BJ (cell line): Measurements from ENCODE around the gene MCC. TPM values are rescaled to one million over a fixed set of nuclear protein-coding genes. Genes with fewer than 3 reads are reported as not detected.
A peak's percentile ranks its signal among the peaks of the same experiment; 100 is the strongest.

Experiments used
- CTCF ChIA-PET: fragments of 350-600 bp; formaldehyde crosslinking; extraction: SDS; loops from one replicate; lab custom pipeline; 2021; ENCODE audit warnings: antibody characterized with exemption, inconsistent platforms; lab: Yijun Ruan, JAX
- POLR2A ChIA-PET: fragments of 300-600 bp; sonication (Branson Sonifier 250); formaldehyde crosslinking; extraction: SDS; loops from one replicate; lab custom pipeline; 2021; ENCODE audit warnings: antibody characterized with exemption; lab: Charles Lee
- DNase-seq: peaks from one replicate; pipeline ENCODE4 v3.0.0-alpha.2; 2011; ENCODE audit warnings: low read depth
- H3K27me3 ChIP-seq: 2 replicates; pipeline ENCODE4 v1.6.0; 2011; ENCODE audit warnings: low read length; ENCODE audit not compliant: control insufficient read depth, insufficient read depth
- H3K36me3 ChIP-seq: 2 replicates; pipeline ENCODE4 v1.5.1; 2011; ENCODE audit warnings: low read length; ENCODE audit not compliant: control insufficient read depth, insufficient read depth
- H3K4me3 ChIP-seq: 2 replicates; pipeline ENCODE4 v1.5.1; 2011; ENCODE audit warnings: low read depth, mild to moderate bottlenecking, control low read depth, low read length
- polyA plus RNA-seq: library from polyadenylated mRNA; depleted of rRNA; stranded (reverse); fragments of >200 nt; gene quantifications from 2 replicates; pipeline ENCODE4 v1.2.3, GENCODE V29; 2011
- TF ChIP-seq, protein P1 (sequence below): IDR thresholded peaks from 2 replicates; pipeline ENCODE4 v1.5.1; 2011; ENCODE audit warnings: low read depth, mild to moderate bottlenecking, control low read depth, inconsistent platforms, low read length, moderate library complexity; ENCODE audit not compliant: insufficient read depth

MCC gene
- polyA plus RNA-seq, 1 experiment: 2.3 TPM

DNA sequence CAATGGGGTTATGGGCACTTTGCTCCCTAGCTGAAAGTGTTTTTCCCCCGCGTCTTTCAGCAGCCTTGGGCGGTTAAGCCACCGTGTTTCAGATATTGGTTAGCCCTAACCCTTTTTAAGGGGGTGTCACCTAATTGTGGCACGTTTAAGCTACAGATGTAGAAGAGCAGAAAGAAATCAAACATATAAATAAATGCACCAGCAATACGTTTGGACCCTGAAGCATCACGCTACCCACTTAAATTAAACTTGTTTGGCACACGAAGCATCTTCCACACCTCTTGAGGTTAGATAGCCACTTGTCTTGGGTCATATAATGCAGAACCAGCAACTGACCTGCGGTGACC lies 26.0 kb upstream of the MCC start:
- Histone ChIP-seq H3K4me3 (peak overlapping the region; percentile 74), H3K27me3 (no peaks in the 10 kb centered on the region), H3K36me3 (no peaks in the 10 kb centered on the region)
- CTCF ChIA-PET: no interaction called here
- TF ChIP-seq, protein P1, sequence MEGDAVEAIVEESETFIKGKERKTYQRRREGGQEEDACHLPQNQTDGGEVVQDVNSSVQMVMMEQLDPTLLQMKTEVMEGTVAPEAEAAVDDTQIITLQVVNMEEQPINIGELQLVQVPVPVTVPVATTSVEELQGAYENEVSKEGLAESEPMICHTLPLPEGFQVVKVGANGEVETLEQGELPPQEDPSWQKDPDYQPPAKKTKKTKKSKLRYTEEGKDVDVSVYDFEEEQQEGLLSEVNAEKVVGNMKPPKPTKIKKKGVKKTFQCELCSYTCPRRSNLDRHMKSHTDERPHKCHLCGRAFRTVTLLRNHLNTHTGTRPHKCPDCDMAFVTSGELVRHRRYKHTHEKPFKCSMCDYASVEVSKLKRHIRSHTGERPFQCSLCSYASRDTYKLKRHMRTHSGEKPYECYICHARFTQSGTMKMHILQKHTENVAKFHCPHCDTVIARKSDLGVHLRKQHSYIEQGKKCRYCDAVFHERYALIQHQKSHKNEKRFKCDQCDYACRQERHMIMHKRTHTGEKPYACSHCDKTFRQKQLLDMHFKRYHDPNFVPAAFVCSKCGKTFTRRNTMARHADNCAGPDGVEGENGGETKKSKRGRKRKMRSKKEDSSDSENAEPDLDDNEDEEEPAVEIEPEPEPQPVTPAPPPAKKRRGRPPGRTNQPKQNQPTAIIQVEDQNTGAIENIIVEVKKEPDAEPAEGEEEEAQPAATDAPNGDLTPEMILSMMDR: no peak
- POLR2A ChIA-PET: no interaction called here
- no peak for DNase-seq

DNA sequence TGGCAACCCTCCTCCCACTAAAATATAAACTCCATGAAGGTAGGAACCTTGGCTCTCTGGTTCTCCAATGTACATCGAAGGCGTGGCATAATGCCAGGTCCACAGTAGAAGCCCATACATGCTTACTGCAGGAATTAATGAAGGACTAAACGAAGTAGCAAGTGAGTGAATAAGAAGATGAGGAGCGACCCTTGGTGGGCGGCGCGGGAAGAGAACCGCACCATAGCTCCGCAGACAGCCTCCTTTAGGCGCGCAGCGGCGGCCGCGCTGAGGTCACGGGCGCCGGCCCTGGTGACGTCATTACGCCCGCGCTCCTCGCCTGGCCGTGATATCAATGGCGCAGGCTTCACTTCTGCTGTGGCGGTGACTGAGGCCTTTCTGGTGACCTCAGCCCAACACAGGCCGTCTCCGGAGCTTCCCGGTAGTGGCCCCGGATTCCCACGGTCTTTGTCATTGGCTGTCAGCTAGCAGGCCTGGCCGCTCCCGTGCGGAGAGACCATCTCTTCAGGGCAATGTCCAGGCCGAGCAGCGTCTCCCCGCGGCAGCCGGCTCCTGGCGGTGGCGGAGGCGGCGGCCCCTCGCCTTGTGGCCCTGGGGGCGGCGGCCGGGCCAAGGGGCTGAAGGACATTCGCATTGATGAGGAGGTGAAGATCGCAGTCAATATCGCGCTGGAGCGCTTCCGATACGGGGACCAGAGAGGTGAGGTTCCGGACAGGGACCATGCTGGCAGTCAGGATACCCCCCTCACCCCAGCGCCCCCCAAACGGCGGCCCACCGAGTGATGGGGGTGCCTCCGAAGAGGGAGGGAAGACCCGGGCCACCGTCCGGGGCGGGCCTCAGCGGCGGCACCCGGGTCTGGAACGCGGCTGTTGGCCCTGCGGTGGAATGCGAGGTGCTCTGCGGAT lies 25.4 kb upstream of the MCC start, which contains the start of gene YTHDC2:
Gene YTHDC2 (plus strand): TSS at position 311 of the 905 bp plus-strand sequence. CDS start 202 bp downstream, at position 513.
- CTCF ChIA-PET: interaction anchor here (0.6 to 5.1 kb wide), 3 partner anchors 19 to 532 kb away, joined by 3 to 60 read pairs (median 3); no protein-coding TSS in a partner anchor
- peak; percentile 24 for DNase-seq
- TF ChIP-seq, protein P1: peak; percentile 26; the same call in 1 of the 2 replicates
- Histone ChIP-seq H3K27me3 (no peaks in the 10 kb centered on the region), H3K4me3 (peak within 1 kb of the TSS; percentile 74), H3K36me3 (no peaks in the 10 kb centered on the region)
- POLR2A ChIA-PET: no interaction called here

DNA sequence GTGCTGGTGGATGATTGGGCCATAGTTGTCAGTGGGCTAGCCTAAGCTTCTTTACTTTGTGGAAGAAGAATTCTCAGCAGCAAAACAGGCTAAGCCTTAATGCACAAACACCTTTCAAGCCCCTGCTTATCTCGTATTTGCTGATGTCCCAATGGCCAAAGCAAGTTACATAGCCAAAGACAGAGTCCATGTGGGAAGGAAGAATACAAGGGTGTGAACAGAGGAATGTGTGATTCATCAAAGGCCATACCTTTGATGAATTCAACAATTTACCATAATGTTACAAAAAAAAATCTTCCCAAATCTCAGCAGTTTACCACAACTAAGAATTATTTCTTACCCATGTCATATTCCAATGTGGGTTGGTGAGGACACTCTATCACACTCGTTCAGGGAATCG lies 24.1 kb upstream of the MCC start:
- ChIA-PET POLR2A (no interaction called here), CTCF (interaction anchor here (1.1 to 5.1 kb wide), 6 partner anchors 132 to 664 kb away, joined by 3 to 60 read pairs (median 5); no protein-coding TSS in a partner anchor)
- Histone ChIP-seq H3K4me3 (no peak overlapping the region), H3K36me3 (no peaks in the 10 kb centered on the region), H3K27me3 (no peaks in the 10 kb centered on the region)
- DNase-seq: no peak
- TF ChIP-seq, protein P1: no peak

DNA sequence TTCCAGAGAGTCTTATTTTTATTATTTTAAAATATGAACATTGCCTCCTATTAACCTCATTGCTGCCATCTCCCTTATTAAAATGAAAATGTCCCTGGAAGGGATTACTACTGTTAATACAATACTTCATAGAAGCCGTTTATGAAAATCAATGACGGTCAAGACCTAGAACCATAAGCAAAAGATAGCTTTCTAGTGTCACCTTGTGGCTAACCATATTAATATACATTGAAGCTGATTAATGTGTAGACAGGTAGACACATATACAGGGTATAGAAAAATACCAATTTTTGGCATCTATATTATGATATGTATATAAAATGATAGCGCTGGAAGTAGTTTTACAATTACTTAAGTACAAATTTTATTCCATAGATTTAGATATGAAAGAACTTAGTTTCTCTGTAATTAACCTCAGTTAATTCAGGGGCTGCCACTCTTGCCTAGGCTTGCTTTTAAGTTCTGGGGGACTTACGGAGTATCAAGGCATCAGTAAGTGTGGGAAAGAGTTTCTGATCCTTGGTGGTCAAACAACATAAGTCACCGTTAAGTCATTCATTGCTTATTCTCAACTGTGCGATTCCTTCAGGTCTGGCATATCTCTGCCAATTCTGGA lies 22.7 kb upstream of the MCC start:
- H3K27me3 ChIP-seq: no peaks in the 10 kb centered on the region
- no peak overlapping the region for H3K4me3 ChIP-seq
- TF ChIP-seq, protein P1: peak; percentile 43
- POLR2A ChIA-PET: no interaction called here
- no peak for DNase-seq
- no peaks in the 10 kb centered on the region for H3K36me3 ChIP-seq
- CTCF ChIA-PET: interaction anchor here (0.6 to 5.1 kb wide), 12 partner anchors 15 to 517 kb away, joined by 3 to 60 read pairs (median 6); no protein-coding TSS in a partner anchor

DNA sequence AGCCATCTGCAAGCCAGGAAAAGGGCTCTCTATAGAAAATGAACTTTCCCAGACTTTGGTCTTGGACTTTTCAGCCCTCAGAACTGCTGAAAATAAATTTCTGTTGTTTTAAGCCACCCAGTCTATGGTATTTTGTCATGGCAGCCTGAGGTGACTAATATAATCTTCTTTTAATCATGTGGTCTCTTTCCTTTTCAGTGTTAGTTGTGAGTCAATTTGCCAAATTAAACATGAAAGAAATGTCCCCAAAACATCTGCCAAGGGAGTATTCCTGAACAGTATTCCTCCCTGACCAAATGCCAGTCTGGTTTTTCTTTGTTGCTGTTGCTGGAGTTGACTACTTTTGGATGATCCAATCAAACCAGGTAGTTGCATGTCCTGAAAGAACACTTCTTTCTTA lies 20.5 kb upstream of the MCC start:
- H3K27me3 ChIP-seq: no peaks in the 10 kb centered on the region
- POLR2A ChIA-PET: no interaction called here
- no peaks in the 10 kb centered on the region for H3K36me3 ChIP-seq
- TF ChIP-seq, protein P1: no peak
- H3K4me3 ChIP-seq: no peak overlapping the region
- CTCF ChIA-PET: interaction anchor here (1.1 to 5.1 kb wide), 2 partner anchors 128 to 130 kb away, joined by 6 to 60 read pairs; no protein-coding TSS in a partner anchor
- no peak for DNase-seq
